OCI-LY7 (cell line): Measurements from ENCODE around the gene PLEKHG5. TPM values are rescaled to one million over a fixed set of nuclear protein-coding genes. Genes with fewer than 3 reads are reported as not detected.

Source experiments
- BruUV-seq: library from RNA; stranded (reverse); fragments of 400-500 nt; replicated peaks from 2 replicates; lab custom pipeline; 2021; lab: Mats Ljungman, UMichigan
- CTCF ChIA-PET: fragments of 300-600 bp; sonication (Branson Sonifier 250); formaldehyde crosslinking; loops from one replicate; lab custom pipeline; 2022; ENCODE audit warnings: antibody characterized with exemption; ENCODE audit not compliant: unreplicated experiment; lab: Charles Lee
- POLR2A ChIA-PET: fragments of 300-600 bp; sonication (Branson Sonifier 250); formaldehyde crosslinking; loops from one replicate; lab custom pipeline; 2022; ENCODE audit warnings: antibody characterized with exemption; lab: Charles Lee
- DNase-seq: peaks from one replicate; pipeline ENCODE4 v3.0.0-alpha.2; 2015; ENCODE audit warnings: low spot score
- H2AFZ ChIP-seq: fragments of 200-600 bp; sonication (generic), shearing (Covaris generic); 2 replicates; pipeline ENCODE4 v1.6.1; 2014; ENCODE audit warnings: mild to moderate bottlenecking, antibody characterized with exemption, low read length, moderate library complexity
- H3K27ac ChIP-seq: fragments of 200-600 bp; sonication (generic); 2 replicates; pipeline ENCODE4 v1.5.1; 2014; ENCODE audit warnings: mixed run types, low read depth, mild to moderate bottlenecking, moderate library complexity, low read length, inconsistent platforms; ENCODE audit not compliant: poor library complexity, severe bottlenecking
- H3K36me3 ChIP-seq: fragments of 200-600 bp; sonication (generic); 2 replicates; pipeline ENCODE4 v1.6.1; 2014; ENCODE audit warnings: mild to moderate bottlenecking, antibody characterized with exemption, low read length, moderate library complexity, mixed read lengths; ENCODE audit not compliant: insufficient read depth
- H3K4me1 ChIP-seq: fragments of 200-600 bp; sonication (generic); 2 replicates; pipeline ENCODE4 v1.5.1; 2014; ENCODE audit warnings: mild to moderate bottlenecking, low read length; ENCODE audit not compliant: insufficient read depth, poor library complexity, severe bottlenecking
- H3K4me2 ChIP-seq: fragments of 200-600 bp; sonication (generic); 2 replicates; pipeline ENCODE4 v1.6.1; 2014; ENCODE audit warnings: mild to moderate bottlenecking, low read length
- H3K4me3 ChIP-seq: fragments of 200-600 bp; sonication (generic); 2 replicates; pipeline ENCODE4 v1.5.1; 2014; ENCODE audit warnings: mild to moderate bottlenecking, low read depth, low read length; ENCODE audit not compliant: poor library complexity, severe bottlenecking
- H3K79me2 ChIP-seq: fragments of 200-600 bp; sonication (generic); 2 replicates; pipeline ENCODE4 v1.6.1; 2016; ENCODE audit warnings: low read depth, mild to moderate bottlenecking, low read length, moderate library complexity, mixed read lengths; ENCODE audit not compliant: insufficient read depth
- H3K9me2 ChIP-seq: fragments of 200-600 bp; sonication (generic); 2 replicates; pipeline ENCODE4 v1.6.1; 2016; ENCODE audit warnings: mild to moderate bottlenecking, low read length, mixed read lengths; ENCODE audit not compliant: insufficient read depth
- H3K9me3 ChIP-seq: fragments of 200-600 bp; sonication (generic); 2 replicates; pipeline ENCODE4 v1.6.1; 2014; ENCODE audit warnings: mild to moderate bottlenecking, mixed run types, low read length, mixed read lengths
- H4K20me1 ChIP-seq: fragments of 200-600 bp; sonication (generic); 2 replicates; pipeline ENCODE4 v1.6.1; 2014; ENCODE audit warnings: mild to moderate bottlenecking, antibody characterized with exemption, low read length, moderate library complexity, mixed read lengths; ENCODE audit not compliant: insufficient read depth
- EZH2phosphoT487 ChIP-seq: fragments of 200-600 bp; sonication (generic); IDR thresholded peaks from 2 replicates; pipeline ENCODE4 v1.6.1; 2018; ENCODE audit warnings: low read depth, borderline replicate concordance, mild to moderate bottlenecking, mixed run types, antibody characterized with exemption, low read length, moderate library complexity, mixed read lengths
- intact Hi-C: fragments of 100-400 bp; cut with micrococcal nuclease; formaldehyde crosslinking; loops from one replicate; pipeline ENCODE4 v1.10.0; 2022; ENCODE audit not compliant: unreplicated experiment
- total RNA-seq, 2 experiments: library from RNA; depleted of rRNA in 1 of 2; stranded (reverse); fragments of >200 nt in 1 of 2; shearing (Covaris generic) in 1 of 2; gene quantifications; 2 replicates each; pipeline ENCODE4 v1.2.3, GENCODE V29; 2014 to 2022
- TF ChIP-seq, protein P1 (sequence below): fragments of 200-600 bp; sonication (generic); conservative IDR thresholded peaks from 2 replicates; pipeline ENCODE4 v1.5.1; 2014; ENCODE audit warnings: mild to moderate bottlenecking, antibody characterized with exemption, low read length, moderate library complexity, mixed read lengths

PLEKHG5 gene
- total RNA-seq, 2 experiments from 2014 or later = 1.6 to 2.4 TPM

DNA sequence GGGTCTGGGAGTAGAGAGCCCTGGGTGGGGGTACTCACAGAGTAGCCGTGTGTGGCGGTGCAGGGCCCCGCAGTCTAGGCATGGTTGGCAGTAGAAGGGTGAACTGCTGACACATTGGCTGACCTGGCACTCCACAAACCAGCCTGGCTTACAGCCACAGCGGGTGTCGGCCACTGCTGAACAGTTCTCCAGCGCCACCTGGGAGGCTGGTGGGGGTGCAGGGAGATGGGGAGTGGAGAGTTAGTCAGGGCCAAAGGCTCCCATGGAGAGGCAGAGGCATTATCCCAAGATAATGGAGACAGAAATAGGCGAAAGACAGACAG lies 27.0 kb downstream of the PLEKHG5 start:
- no peaks in the 10 kb centered on the region for H3K9me2 ChIP-seq
- POLR2A ChIA-PET = interaction anchor here (0.6 kb wide), 1 partner anchor 84 kb away, joined by 4 read pairs; no protein-coding TSS in a partner anchor
- H4K20me1 ChIP-seq = no peaks in the 10 kb centered on the region
- no peaks in the 10 kb centered on the region for H3K36me3 ChIP-seq
- H3K27ac ChIP-seq = no peak overlapping the region
- no peaks in the 10 kb centered on the region for H3K4me1 ChIP-seq
- H3K9me3 ChIP-seq = no peaks in the 10 kb centered on the region
- BruUV-seq = no TSS peak
- CTCF ChIA-PET = no interaction called here
- H2AFZ ChIP-seq = no peak overlapping the region
- H3K4me3 ChIP-seq = no peak overlapping the region
- no peak for DNase-seq
- H3K79me2 ChIP-seq = no peaks in the 10 kb centered on the region
- TF ChIP-seq, protein P1, sequence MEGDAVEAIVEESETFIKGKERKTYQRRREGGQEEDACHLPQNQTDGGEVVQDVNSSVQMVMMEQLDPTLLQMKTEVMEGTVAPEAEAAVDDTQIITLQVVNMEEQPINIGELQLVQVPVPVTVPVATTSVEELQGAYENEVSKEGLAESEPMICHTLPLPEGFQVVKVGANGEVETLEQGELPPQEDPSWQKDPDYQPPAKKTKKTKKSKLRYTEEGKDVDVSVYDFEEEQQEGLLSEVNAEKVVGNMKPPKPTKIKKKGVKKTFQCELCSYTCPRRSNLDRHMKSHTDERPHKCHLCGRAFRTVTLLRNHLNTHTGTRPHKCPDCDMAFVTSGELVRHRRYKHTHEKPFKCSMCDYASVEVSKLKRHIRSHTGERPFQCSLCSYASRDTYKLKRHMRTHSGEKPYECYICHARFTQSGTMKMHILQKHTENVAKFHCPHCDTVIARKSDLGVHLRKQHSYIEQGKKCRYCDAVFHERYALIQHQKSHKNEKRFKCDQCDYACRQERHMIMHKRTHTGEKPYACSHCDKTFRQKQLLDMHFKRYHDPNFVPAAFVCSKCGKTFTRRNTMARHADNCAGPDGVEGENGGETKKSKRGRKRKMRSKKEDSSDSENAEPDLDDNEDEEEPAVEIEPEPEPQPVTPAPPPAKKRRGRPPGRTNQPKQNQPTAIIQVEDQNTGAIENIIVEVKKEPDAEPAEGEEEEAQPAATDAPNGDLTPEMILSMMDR = no peak
- no peak for TF ChIP-seq EZH2phosphoT487
- intact Hi-C loops = no loop called here
- no peak overlapping the region for H3K4me2 ChIP-seq

DNA sequence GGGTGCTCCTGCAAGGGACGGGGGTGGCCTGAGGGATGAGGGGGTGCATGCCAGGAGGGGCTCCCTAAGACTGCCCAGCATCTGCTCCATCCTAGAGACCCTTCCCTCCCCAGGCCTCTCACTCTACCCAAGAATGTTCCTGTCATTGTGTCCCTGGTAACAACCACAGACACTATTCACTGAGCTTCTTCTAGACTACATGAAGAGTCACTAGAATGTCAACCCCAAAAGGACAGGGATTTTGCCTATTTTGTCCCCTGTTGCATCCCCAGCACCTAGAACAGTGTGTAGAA lies 28.4 kb downstream of the PLEKHG5 start:
- H2AFZ ChIP-seq = no peak overlapping the region
- no peak for DNase-seq
- H3K4me2 ChIP-seq = no peak overlapping the region
- intact Hi-C loops = no loop called here
- ChIA-PET POLR2A (no interaction called here), CTCF (no interaction called here)
- H3K36me3 ChIP-seq = no peaks in the 10 kb centered on the region
- no peaks in the 10 kb centered on the region for H3K9me3 ChIP-seq
- no peaks in the 10 kb centered on the region for H3K79me2 ChIP-seq
- no peaks in the 10 kb centered on the region for H3K9me2 ChIP-seq
- H3K27ac ChIP-seq = no peak overlapping the region
- no peak for TF ChIP-seq EZH2phosphoT487
- TF ChIP-seq, protein P1 = no peak
- no peaks in the 10 kb centered on the region for H3K4me1 ChIP-seq
- no peak overlapping the region for H3K4me3 ChIP-seq
- no TSS peak for BruUV-seq
- H4K20me1 ChIP-seq = no peaks in the 10 kb centered on the region

DNA sequence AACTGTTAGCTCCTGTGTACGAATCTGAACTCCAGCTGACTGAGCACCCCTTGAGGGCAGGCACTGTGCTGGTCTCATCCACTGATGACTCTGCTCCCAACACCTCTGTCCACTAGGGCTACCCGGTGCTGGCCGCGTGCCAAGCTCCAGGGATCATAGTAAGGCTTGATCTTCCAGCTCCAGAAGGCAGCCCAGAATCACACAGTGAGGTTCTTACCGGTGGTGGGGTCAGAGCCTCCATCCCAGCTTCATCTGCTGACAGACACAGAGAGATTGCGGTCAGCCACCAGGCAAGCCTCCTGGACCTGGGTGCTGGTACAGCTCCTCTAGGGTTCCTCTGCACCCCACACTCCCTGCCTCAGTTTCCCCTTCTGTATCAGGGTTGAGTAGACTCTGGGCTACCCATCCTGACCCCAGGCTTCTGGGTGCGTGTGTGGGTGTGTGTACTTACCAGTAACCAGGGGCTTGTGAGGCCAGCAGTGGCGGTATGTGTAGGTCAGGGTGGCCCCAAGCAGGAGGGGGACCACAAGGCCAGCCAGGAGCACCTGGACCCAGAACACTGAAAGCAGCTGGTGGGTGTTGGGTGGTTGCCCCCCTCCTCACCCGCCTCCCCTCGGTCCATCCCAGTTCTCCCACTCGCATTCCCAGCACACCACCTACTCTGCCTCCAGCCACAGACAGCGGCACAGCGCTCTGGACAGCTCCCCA lies 28.9 kb downstream of the PLEKHG5 start:
- CTCF ChIA-PET = no interaction called here
- POLR2A ChIA-PET = no interaction called here
- H3K36me3 ChIP-seq = no peaks in the 10 kb centered on the region
- no peaks in the 10 kb centered on the region for H3K9me2 ChIP-seq
- no peaks in the 10 kb centered on the region for H4K20me1 ChIP-seq
- no peak for TF ChIP-seq EZH2phosphoT487
- TF ChIP-seq, protein P1 = no peak
- H3K4me3 ChIP-seq = no peak overlapping the region
- no TSS peak for BruUV-seq
- H2AFZ ChIP-seq = no peak overlapping the region
- no peaks in the 10 kb centered on the region for H3K9me3 ChIP-seq
- no peaks in the 10 kb centered on the region for H3K4me1 ChIP-seq
- no peaks in the 10 kb centered on the region for H3K79me2 ChIP-seq
- no peak overlapping the region for H3K27ac ChIP-seq
- no peak overlapping the region for H3K4me2 ChIP-seq
- intact Hi-C loops = no loop called here
- no peak for DNase-seq
